Coronary artery (tissue), 2 donors: ENCODE data around the gene CEBPG.

Experiments used
- DNase-seq: peaks from one replicate; pipeline ENCODE4 v3.0.0-alpha.2; 2017; ENCODE audit warnings: low spot score
- H3K27ac ChIP-seq, 2 donors: fragments of 200-600 bp; sonication (generic); one replicate each; pipeline ENCODE4 v1.5.1; 2016 to 2019
- H3K4me3 ChIP-seq: fragments of 200-600 bp; sonication (generic); 2 replicates; pipeline ENCODE4 v1.5.1; 2016; ENCODE audit warnings: mild to moderate bottlenecking, moderate library complexity
- TF ChIP-seq, protein P1 (sequence below): fragments of 200-600 bp; sonication (generic); IDR thresholded peaks from one replicate; pipeline ENCODE4 v1.5.1; 2019; ENCODE audit warnings: antibody characterized with exemption

Gene CEBPG

DNA sequence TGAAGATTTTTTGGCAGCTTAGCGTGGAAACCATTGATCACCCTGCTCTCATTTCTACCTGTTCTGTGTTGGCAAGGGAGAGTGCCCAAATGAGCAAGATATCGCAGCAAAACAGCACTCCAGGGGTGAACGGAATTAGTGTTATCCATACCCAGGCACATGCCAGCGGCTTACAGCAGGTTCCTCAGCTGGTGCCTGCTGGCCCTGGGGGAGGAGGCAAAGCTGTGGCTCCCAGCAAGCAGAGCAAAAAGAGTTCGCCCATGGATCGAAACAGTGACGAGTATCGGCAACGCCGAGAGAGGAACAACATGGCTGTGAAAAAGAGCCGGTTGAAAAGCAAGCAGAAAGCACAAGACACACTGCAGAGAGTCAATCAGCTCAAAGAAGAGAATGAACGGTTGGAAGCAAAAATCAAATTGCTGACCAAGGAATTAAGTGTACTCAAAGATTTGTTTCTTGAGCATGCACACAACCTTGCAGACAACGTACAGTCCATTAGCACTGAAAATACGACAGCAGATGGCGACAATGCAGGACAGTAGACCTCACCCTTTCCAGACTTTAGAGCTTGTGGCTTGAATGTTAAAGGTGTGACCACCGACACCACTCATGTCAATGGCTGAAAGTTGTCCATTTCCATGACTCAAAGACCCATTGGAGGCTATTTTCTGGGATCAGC, 5.8 kb downstream of the CEBPG start:
- H3K4me3 ChIP-seq, result no peak overlapping the region
- no peak overlapping the region for H3K27ac ChIP-seq
- TF ChIP-seq, protein P1, sequence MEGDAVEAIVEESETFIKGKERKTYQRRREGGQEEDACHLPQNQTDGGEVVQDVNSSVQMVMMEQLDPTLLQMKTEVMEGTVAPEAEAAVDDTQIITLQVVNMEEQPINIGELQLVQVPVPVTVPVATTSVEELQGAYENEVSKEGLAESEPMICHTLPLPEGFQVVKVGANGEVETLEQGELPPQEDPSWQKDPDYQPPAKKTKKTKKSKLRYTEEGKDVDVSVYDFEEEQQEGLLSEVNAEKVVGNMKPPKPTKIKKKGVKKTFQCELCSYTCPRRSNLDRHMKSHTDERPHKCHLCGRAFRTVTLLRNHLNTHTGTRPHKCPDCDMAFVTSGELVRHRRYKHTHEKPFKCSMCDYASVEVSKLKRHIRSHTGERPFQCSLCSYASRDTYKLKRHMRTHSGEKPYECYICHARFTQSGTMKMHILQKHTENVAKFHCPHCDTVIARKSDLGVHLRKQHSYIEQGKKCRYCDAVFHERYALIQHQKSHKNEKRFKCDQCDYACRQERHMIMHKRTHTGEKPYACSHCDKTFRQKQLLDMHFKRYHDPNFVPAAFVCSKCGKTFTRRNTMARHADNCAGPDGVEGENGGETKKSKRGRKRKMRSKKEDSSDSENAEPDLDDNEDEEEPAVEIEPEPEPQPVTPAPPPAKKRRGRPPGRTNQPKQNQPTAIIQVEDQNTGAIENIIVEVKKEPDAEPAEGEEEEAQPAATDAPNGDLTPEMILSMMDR, result no peak
- DNase-seq, result no peak

DNA sequence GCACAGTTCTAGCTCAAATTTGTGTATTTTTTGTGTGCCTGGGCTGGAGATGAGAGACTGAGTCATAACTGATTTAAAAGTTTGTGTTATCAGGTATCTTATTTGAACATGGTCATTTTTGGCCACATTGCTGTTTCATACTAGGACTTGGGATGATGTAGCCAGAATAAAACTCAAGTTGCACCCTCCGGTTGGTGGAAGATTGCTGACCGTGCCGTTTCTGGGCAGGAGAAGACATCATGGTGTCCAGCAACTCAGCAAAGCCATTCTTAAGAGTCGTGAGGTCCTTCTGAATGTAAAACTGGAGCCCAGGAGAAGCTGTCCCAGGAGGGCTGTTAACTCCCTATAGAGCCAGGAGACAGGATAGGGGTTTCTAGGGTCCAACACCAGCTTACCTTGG, 7.6 kb downstream of the CEBPG start:
- Histone ChIP-seq H3K4me3 (no peak overlapping the region), H3K27ac (no peak overlapping the region)
- TF ChIP-seq, protein P1, result no peak
- no peak for DNase-seq

DNA sequence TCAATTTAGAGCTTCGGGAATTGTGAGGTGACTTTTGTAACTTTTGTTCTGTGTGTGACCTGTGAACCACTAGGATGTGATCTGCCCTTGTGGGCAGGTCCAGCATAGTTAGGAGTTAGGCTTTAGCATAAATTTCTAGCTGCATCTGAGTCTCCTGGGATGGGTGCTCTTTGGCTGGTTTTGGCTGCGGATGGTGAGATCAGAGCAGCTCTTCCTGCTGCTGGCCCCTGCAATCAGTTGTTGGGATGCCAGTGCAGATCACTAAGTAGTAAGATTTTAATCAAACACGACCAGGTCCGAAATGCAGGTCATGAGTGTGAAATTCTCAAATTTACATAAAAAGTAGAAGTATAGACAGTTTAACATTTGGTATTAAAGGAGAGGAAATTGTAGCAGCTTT, 8.5 kb downstream of the CEBPG start:
- DNase-seq, result no peak
- TF ChIP-seq, protein P1, result no peak
- Histone ChIP-seq H3K27ac (no peak overlapping the region), H3K4me3 (no peak overlapping the region)

DNA sequence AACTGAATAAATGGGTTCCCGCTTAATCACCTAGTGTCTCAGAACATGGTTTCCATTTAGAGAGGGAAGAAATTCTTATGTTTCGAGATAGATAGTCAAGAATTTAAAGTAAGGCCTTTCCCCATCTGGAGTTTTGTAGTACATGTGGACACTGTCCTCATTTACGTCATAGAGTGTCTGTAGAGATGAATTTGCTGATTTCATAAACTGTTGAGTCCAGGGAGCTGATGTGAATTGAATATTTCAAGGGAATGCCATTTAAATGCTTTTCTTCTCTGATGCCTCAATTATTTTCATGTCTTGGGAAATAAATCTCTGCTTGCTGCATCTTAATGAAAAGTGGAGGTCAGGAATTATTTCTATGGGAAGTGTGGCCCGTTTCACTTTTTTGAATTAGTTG, 9.5 kb downstream of the CEBPG start:
- no peak overlapping the region for H3K4me3 ChIP-seq
- no peak for DNase-seq
- TF ChIP-seq, protein P1, result no peak

DNA sequence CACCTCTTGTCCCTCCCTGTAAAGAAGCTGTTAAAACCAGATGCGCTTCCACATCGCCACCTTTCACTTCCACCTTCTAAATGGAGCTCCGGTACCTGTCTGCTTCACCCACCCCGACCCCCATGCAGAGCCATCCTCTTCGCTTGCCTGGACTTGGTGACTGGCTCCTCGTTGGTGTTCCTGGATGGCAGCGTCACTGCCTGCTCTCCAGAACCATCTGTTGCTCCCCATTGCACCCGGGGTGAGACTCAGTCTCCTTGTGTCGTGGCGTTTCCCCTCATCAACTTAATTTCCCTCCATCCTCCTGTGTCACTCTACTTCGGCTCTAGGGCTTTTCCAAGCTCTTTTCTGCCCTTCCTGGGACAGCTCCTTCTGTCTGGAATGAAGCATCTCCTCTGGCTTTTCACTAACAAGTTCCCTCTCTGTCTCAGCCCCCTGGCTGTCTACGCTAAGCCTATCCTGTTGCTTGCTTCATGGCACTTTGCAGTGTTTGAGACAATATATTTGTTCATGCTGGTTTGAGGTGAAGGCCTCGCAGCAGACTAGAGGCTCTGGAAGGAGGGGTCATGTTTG, 10.3 kb downstream of the CEBPG start:
- H3K27ac ChIP-seq, result no peak overlapping the region
- TF ChIP-seq, protein P1, result no peak
- DNase-seq, result no peak
- H3K4me3 ChIP-seq, result no peak overlapping the region

More for the DNA sequence above, 9.5 kb downstream of the CEBPG start:
- no peak overlapping the region for H3K27ac ChIP-seq

DNA sequence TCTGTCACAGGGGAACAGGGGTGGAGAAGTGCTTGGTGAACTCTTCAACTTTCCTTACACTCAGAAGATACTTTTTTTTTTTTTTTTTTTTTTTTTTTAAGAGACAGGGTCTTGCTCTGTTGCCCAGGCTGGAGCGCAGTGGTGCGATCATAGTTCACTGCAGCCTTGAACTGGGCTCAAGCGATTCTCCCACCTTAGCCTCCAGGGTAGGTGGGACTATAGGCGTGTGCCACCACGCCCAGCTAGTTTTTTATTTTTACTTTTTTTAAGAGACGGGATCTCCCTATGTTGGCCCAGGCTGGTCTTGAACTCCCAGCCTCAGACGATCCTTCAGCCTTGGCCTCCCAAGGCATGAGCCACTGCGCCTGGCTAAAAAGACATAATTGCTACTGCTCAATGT, 11.5 kb downstream of the CEBPG start:
- no peak for DNase-seq
- H3K27ac ChIP-seq, result no peak overlapping the region
- TF ChIP-seq, protein P1, result no peak
- no peak overlapping the region for H3K4me3 ChIP-seq

DNA sequence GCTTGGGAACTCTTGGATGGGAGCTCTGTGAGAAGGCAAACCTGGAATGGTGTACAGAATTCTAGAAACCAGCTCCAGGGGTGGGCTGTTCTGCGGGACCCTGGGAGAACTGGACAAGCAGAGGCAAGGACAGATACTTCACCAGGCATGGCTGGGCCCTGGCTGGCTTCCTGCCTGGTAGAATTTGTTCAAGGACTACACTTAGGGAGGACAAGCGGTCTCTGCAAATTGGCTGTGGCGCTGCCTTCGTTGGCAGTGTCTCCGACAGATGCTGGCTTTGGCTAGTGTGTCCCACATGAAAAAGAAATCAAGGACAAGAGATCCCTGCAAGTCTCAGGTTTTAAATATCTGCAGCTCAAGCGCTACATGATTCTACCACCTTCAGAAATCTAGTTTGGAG, 12.4 kb downstream of the CEBPG start:
- TF ChIP-seq, protein P1, result no peak
- Histone ChIP-seq H3K4me3 (no peak overlapping the region), H3K27ac (no peak overlapping the region)
- no peak for DNase-seq
